ENCODE data around the gene GPR3. TPM values are rescaled to one million over a fixed set of nuclear protein-coding genes. Genes with fewer than 3 reads are reported as not detected.

Gene GPR3
- total and polyA plus RNA-seq, 2 of the 8 experiments (the other 6 are each of a cell fraction or from before 2014, with no cell fraction given): 9.9 to 26.5 TPM

DNA sequence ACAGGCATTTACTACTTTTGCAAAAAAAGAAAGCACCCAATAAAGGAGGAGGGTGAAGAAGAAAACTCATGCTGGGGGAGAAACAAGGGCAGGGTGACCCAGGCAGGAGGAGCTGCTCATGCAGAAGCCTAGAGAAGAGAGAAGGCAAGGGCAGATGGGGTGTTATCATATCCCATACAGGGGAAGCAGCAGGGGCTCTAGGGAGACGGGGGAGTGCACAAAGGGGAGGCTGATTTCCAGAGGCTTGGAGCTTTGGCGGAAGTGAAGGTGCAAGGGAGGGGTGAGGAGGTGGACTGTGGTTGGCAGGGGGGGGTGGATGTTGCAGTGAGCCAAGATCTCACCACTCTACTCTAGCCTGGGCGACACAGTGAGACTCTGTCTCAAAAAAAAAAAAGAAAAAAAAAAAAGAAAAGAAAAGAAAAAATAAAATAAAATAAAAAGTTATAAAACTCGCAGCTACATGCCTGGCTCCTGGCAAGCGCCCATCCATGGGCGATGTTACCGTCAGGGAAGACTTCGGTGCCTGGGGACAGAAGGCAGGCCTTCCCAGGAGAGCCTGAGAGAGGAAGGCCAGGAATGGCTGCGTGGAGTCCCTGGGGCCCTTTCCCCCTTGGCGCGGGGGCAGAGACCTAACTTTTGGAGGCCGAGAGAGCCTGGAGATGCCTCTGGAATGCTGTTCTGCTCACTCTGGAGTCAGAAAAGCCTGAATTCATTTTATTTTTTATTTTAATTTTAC is 14.5 kb upstream of the GPR3 start (continued):
- TF ChIP-seq, protein P1, sequence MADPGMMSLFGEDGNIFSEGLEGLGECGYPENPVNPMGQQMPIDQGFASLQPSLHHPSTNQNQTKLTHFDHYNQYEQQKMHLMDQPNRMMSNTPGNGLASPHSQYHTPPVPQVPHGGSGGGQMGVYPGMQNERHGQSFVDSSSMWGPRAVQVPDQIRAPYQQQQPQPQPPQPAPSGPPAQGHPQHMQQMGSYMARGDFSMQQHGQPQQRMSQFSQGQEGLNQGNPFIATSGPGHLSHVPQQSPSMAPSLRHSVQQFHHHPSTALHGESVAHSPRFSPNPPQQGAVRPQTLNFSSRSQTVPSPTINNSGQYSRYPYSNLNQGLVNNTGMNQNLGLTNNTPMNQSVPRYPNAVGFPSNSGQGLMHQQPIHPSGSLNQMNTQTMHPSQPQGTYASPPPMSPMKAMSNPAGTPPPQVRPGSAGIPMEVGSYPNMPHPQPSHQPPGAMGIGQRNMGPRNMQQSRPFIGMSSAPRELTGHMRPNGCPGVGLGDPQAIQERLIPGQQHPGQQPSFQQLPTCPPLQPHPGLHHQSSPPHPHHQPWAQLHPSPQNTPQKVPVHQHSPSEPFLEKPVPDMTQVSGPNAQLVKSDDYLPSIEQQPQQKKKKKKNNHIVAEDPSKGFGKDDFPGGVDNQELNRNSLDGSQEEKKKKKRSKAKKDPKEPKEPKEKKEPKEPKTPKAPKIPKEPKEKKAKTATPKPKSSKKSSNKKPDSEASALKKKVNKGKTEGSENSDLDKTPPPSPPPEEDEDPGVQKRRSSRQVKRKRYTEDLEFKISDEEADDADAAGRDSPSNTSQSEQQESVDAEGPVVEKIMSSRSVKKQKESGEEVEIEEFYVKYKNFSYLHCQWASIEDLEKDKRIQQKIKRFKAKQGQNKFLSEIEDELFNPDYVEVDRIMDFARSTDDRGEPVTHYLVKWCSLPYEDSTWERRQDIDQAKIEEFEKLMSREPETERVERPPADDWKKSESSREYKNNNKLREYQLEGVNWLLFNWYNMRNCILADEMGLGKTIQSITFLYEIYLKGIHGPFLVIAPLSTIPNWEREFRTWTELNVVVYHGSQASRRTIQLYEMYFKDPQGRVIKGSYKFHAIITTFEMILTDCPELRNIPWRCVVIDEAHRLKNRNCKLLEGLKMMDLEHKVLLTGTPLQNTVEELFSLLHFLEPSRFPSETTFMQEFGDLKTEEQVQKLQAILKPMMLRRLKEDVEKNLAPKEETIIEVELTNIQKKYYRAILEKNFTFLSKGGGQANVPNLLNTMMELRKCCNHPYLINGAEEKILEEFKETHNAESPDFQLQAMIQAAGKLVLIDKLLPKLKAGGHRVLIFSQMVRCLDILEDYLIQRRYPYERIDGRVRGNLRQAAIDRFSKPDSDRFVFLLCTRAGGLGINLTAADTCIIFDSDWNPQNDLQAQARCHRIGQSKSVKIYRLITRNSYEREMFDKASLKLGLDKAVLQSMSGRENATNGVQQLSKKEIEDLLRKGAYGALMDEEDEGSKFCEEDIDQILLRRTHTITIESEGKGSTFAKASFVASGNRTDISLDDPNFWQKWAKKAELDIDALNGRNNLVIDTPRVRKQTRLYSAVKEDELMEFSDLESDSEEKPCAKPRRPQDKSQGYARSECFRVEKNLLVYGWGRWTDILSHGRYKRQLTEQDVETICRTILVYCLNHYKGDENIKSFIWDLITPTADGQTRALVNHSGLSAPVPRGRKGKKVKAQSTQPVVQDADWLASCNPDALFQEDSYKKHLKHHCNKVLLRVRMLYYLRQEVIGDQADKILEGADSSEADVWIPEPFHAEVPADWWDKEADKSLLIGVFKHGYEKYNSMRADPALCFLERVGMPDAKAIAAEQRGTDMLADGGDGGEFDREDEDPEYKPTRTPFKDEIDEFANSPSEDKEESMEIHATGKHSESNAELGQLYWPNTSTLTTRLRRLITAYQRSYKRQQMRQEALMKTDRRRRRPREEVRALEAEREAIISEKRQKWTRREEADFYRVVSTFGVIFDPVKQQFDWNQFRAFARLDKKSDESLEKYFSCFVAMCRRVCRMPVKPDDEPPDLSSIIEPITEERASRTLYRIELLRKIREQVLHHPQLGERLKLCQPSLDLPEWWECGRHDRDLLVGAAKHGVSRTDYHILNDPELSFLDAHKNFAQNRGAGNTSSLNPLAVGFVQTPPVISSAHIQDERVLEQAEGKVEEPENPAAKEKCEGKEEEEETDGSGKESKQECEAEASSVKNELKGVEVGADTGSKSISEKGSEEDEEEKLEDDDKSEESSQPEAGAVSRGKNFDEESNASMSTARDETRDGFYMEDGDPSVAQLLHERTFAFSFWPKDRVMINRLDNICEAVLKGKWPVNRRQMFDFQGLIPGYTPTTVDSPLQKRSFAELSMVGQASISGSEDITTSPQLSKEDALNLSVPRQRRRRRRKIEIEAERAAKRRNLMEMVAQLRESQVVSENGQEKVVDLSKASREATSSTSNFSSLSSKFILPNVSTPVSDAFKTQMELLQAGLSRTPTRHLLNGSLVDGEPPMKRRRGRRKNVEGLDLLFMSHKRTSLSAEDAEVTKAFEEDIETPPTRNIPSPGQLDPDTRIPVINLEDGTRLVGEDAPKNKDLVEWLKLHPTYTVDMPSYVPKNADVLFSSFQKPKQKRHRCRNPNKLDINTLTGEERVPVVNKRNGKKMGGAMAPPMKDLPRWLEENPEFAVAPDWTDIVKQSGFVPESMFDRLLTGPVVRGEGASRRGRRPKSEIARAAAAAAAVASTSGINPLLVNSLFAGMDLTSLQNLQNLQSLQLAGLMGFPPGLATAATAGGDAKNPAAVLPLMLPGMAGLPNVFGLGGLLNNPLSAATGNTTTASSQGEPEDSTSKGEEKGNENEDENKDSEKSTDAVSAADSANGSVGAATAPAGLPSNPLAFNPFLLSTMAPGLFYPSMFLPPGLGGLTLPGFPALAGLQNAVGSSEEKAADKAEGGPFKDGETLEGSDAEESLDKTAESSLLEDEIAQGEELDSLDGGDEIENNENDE (IDR thresholded peaks at IDR 0.05; ENCODE audit: insufficient replicate concordance, low read length): no peak
- TF ChIP-seq, protein P2, sequence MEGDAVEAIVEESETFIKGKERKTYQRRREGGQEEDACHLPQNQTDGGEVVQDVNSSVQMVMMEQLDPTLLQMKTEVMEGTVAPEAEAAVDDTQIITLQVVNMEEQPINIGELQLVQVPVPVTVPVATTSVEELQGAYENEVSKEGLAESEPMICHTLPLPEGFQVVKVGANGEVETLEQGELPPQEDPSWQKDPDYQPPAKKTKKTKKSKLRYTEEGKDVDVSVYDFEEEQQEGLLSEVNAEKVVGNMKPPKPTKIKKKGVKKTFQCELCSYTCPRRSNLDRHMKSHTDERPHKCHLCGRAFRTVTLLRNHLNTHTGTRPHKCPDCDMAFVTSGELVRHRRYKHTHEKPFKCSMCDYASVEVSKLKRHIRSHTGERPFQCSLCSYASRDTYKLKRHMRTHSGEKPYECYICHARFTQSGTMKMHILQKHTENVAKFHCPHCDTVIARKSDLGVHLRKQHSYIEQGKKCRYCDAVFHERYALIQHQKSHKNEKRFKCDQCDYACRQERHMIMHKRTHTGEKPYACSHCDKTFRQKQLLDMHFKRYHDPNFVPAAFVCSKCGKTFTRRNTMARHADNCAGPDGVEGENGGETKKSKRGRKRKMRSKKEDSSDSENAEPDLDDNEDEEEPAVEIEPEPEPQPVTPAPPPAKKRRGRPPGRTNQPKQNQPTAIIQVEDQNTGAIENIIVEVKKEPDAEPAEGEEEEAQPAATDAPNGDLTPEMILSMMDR (IDR thresholded peaks at IDR 0.05; ENCODE audit: control extremely low read depth in 1 of 3, insufficient read depth in 1 of 3, low read depth in 1 of 3, low read length in 3 of 3): no peak

Data from H1 (cell line).